Endometrial microvascular endothelial cells (primary cell): ENCODE data around the gene COPG1. TPM values are rescaled to one million over a fixed set of nuclear protein-coding genes. Genes with fewer than 3 reads are reported as not detected.

Experiments
- in situ Hi-C: cut with HindIII; loops from 2 replicates; pipeline ENCODE4 v1.10.0; 2017; ENCODE audit warnings: low sequenced_read_pairs, low pct_unique_long_range_greater_than_20kb; ENCODE audit errors: inconsistent ontology term
- total RNA-seq: library from RNA; depleted of rRNA; stranded (reverse); fragments of >200 nt; gene quantifications from one replicate; pipeline ENCODE4 v1.2.3, GENCODE V29; 2015; ENCODE audit errors: inconsistent ontology term

Gene COPG1
- total RNA-seq, 1 donor from 2014 or later: 156 TPM

DNA sequence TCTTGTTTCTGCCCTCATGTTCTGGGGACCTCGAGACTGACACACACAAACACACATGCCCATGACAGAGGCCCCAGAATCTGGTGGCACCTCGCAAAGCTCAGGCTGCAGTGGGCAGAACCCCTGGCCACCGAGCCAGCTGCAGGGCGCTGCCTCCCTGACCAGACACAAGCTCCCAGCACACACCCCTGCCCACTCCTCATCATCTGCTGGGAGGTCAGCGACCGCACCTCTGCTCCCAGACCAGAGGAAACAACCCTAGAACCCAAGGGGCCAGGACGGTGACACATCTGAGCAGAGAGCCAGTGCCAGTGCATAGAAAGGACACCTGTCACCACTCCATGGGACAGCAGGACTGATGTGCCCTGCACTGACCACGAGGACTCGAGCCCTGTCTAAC, 72.5 kb downstream of the COPG1 start:
- in situ Hi-C loops: no loop called here

DNA sequence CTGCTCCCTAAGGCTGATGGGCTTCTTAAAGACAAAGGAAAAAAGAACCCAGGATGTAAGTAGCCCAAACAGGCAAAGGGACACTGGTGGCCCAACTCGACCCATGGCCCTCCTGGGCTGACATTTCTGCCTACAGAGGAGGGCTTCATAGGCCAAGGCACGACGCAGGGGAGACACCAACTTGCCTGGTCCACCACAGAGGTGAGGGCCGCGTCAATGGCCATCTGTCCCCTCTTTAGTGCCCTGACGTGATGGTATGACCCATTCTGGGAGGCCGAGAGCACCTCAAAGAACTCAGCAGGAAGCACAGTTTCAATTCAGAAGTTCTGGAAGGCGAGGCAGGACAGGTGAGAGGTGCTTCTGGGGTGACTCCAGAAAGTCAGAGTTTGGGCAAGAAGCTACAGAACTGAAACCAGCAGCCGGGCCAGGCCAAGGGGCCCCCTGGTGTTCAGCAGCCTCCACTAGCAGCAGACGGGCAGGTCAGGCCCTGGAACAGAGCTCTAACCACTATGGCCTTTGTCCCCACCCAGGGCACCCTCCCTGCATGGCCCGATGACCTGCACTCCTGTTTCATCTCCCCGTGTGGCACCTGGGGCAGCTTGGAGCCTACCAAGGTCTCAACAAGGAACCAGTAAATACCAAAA, 74.4 kb downstream of the COPG1 start:
- in situ Hi-C loops: no loop called here

DNA sequence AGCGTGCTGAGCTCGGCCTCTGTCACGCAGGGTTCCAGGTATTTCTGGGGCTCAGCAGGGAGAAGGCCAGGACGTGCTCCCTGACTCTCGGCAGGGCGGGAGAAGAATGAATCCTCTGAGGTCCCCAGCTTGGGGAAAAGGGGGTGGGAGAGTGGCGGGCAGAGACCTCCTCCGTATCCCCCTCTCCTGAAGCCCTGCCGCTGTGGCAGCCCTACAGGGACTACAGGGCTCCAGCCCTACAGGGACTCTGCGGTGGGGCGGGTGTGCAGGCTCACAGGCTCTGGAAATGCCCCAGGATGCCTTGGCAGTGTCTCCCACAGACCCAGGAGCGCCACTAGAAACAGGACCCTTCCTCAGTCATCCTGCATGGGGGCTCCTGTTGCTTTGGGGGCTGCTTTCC, 75.4 kb downstream of the COPG1 start:
- in situ Hi-C loops: no loop called here

DNA sequence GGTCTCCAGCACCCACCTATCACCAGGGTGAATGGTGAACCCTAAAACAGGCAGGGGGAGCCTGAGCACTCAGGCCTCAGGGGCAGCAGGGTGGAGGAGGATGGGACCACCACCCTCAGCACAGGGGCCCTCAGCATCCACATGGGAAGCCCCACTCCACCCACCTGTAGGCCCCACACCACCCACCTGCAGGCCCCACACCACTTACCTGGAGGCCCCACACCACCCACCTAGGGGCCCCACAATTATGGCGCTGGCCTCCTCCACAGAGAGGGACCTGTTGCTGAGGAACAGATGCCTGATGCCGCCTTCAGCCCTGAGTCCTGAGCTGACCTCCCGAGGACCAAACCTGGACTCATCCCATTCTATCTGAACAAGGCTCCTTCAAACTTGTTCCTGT, 76.0 kb downstream of the COPG1 start:
- in situ Hi-C loops: no loop called here

DNA sequence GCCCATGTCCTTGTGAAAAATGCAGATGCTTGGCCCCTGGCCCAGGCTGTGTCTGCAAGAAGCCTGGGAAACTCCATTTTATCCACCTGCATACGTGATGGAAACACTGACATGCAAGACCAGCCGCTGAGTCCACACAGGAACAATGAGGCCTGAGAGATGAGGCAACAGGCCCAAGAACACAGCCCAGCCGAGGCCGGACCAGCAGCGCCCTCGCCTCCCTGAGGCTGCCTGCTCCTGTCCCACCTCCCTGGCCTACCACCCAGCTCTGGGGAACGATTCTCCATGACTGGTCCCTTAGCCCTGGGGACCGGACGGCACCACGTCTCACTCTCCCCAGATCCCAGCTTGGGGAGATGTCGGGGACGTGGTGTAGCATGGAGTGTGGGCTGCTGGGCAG, 76.7 kb downstream of the COPG1 start:
- in situ Hi-C loops: no loop called here

DNA sequence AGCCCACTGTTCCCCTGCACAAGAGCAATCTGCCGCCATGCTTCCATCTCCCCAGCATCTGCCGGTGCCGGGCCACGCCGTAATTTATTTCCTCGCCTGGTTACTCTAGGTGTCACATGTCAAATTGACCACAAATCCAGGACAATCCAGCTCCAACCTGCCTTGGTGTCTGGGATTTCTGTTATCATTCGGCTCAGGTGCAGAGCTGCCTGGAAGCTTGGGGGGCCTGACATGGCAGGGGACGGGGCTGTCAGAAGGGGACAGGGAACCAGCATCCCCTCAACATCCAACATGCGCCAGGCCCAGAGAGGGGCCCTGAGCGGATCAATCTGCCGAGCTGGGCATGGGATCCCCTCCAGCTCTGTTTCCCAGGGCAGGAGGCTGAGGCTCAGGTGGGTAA, 77.2 kb downstream of the COPG1 start:
- in situ Hi-C loops: no loop called here

Other genes starting within 250 kb of the COPG1 start
- gene EFCC1, start 248.3 kb upstream of the COPG1 start, total RNA-seq: not detected
- gene GP9, start 188.8 kb upstream of the COPG1 start, total RNA-seq: not detected
- gene RAB43, start 127.8 kb upstream of the COPG1 start, total RNA-seq: 32.4 TPM
- gene ISY1, start 88.5 kb upstream of the COPG1 start, total RNA-seq: 24.8 TPM
- gene CNBP, start 65.7 kb upstream of the COPG1 start, total RNA-seq: 318 TPM
- 25.3 TPM for gene HMCES, start 29.3 kb downstream of the COPG1 start, total RNA-seq
- gene EFCAB12, start 179.0 kb downstream of the COPG1 start, total RNA-seq: not detected
- gene MBD4, start 190.3 kb downstream of the COPG1 start, total RNA-seq: 28.1 TPM
- 20.3 TPM for gene IFT122, start 190.6 kb downstream of the COPG1 start, total RNA-seq